HepG2 (cell line): ENCODE data around the gene A3GALT2. TPM values are rescaled to one million over a fixed set of nuclear protein-coding genes. Genes with fewer than 3 reads are reported as not detected.

Experiments used
- ATAC-seq: fragments of 200-7000 bp; cut with Tn5 transposase; 3 replicates; pipeline ENCODE4 v1.9.1; 2020; ENCODE audit warnings: mild to moderate bottlenecking, moderate library complexity
- BruUV-seq: library from RNA; stranded (reverse); fragments of 400-500 nt; replicated peaks from 2 replicates; lab custom pipeline; 2021; lab: Mats Ljungman, UMichigan
- CTCF ChIA-PET: fragments of 300-600 bp; formaldehyde crosslinking; extraction: SDS; loops from one replicate; lab custom pipeline; 2021; ENCODE audit warnings: low total read pairs, inconsistent platforms, low intra/inter-chr PET ratio; lab: Yijun Ruan, JAX
- POLR2A ChIA-PET: fragments of 350-600 bp; sonication (Branson Sonifier 250); formaldehyde crosslinking; loops from one replicate; lab custom pipeline; 2020; ENCODE audit warnings: antibody characterized with exemption, inconsistent platforms; lab: Yijun Ruan, JAX
- DNase-seq: peaks from one replicate; pipeline ENCODE4 v3.0.0-alpha.2; 2015; ENCODE audit warnings: low spot score
- FAIRE-seq: peaks from 3 replicates; lab custom pipeline; 2011; peaks lifted over from hg19 to GRCh38; lab: Jason Lieb, UNC
- H2AFZ ChIP-seq: one replicate; pipeline ENCODE4 v1.6.1; 2011; ENCODE audit warnings: low read length, inconsistent platforms
- H3K27ac ChIP-seq: fragments of 300-600 bp; 3 replicates; pipeline ENCODE4 v1.8.0; 2011; ENCODE audit warnings: mixed run types, mild to moderate bottlenecking, mixed read lengths, low read length, inconsistent platforms; ENCODE audit not compliant: insufficient read depth; ENCODE audit errors: extremely low read length
- H3K27me3 ChIP-seq, 2 experiments: fragments of 200-600 bp in 1 of 2; 2 replicates in 1 of 2; 3 replicates in 1 of 2; pipeline versions ENCODE4 v1.6.0 to v1.8.0; 2011; ENCODE audit warnings: low read length in 2 of 2, mild to moderate bottlenecking in 2 of 2, moderate library complexity in 2 of 2, inconsistent platforms in 1 of 2; ENCODE audit not compliant: insufficient read depth in 2 of 2, control insufficient read depth in 1 of 2
- H3K36me3 ChIP-seq, 2 experiments: fragments of 200-600 bp in 1 of 2; replicated peaks in 1 of 2; 2 replicates in 1 of 2; 3 replicates in 1 of 2; pipeline versions ENCODE4 v1.5.1 to v1.8.0; 2011; ENCODE audit warnings: low read length in 2 of 2, inconsistent platforms in 1 of 2; ENCODE audit not compliant: insufficient read depth in 2 of 2, control insufficient read depth in 1 of 2
- H3K4me1 ChIP-seq: 2 replicates; pipeline ENCODE4 v1.5.1; 2012; ENCODE audit warnings: low read length, inconsistent platforms; ENCODE audit not compliant: insufficient read depth
- H3K4me2 ChIP-seq: 2 replicates; pipeline ENCODE4 v1.6.0; 2011; ENCODE audit warnings: low read depth, low read length, inconsistent platforms
- H3K4me3 ChIP-seq, 3 experiments: fragments of 200-600 bp in 1 of 3; sonication (generic), shearing (Covaris generic) in 1 of 3; replicated peaks in 1 of 3; 2 replicates each; pipeline ENCODE4 v1.5.1; 2011 to 2016; ENCODE audit warnings: low read length in 3 of 3, inconsistent platforms in 2 of 3, low read depth in 2 of 3, mild to moderate bottlenecking in 2 of 3, control low read depth in 1 of 3, mixed read lengths in 1 of 3; ENCODE audit not compliant: insufficient read depth in 1 of 3
- H3K79me2 ChIP-seq: one replicate; pipeline ENCODE4 v1.6.1; 2011; ENCODE audit warnings: low read length, inconsistent platforms; ENCODE audit not compliant: insufficient read depth
- H3K9ac ChIP-seq: 2 replicates; pipeline ENCODE4 v1.6.0; 2011; ENCODE audit warnings: mild to moderate bottlenecking, low read depth, low read length, inconsistent platforms; ENCODE audit not compliant: insufficient read depth
- H3K9me3 ChIP-seq: 2 replicates; pipeline ENCODE4 v1.5.1; 2012; ENCODE audit warnings: mild to moderate bottlenecking, low read length
- H4K20me1 ChIP-seq: 2 replicates; pipeline ENCODE4 v1.6.0; 2011; ENCODE audit warnings: inconsistent platforms, mild to moderate bottlenecking, low read length, moderate library complexity; ENCODE audit not compliant: insufficient read depth
- CCAR2 ChIP-seq: fragments of 200-400 bp; formaldehyde crosslinking; optimal IDR thresholded peaks from 2 replicates; pipeline ENCODE3; 2018; ENCODE audit warnings: low read depth, mild to moderate bottlenecking, low read length, moderate library complexity
- EZH2 ChIP-seq: conservative IDR thresholded peaks from 2 replicates; pipeline ENCODE4 v1.6.1; 2012; ENCODE audit warnings: mild to moderate bottlenecking, low read depth, low read length, moderate library complexity
- KMT2A ChIP-seq: sonication (generic); formaldehyde crosslinking; IDR thresholded peaks from 2 replicates; pipeline ENCODE4 v1.4.0; 2020; ENCODE audit warnings: missing genetic modification reagents
- MYC ChIP-seq: sonication (generic); formaldehyde crosslinking; IDR thresholded peaks from 2 replicates; pipeline ENCODE4 v1.9.0; 2021; ENCODE audit warnings: missing genetic modification reagents, borderline replicate concordance
- NFE2 ChIP-seq: sonication (generic); formaldehyde crosslinking; IDR thresholded peaks from 2 replicates; pipeline ENCODE4 v1.4.0; 2020; ENCODE audit warnings: missing genetic modification reagents
- NR1H2 ChIP-seq: sonication (generic); formaldehyde crosslinking; IDR thresholded peaks from 2 replicates; pipeline ENCODE4 v1.8.1; 2022; ENCODE audit warnings: low read depth, missing genetic modification reagents, borderline replicate concordance
- PAXIP1 ChIP-seq: sonication (generic); formaldehyde crosslinking; conservative IDR thresholded peaks from 2 replicates; pipeline ENCODE4 v1.4.0; 2020; ENCODE audit warnings: mild to moderate bottlenecking, missing genetic modification reagents, moderate library complexity
- SIX1 ChIP-seq: sonication (generic); formaldehyde crosslinking; IDR thresholded peaks from 2 replicates; pipeline ENCODE4 v1.4.0; 2020; ENCODE audit warnings: missing genetic modification reagents, borderline replicate concordance
- SNAPC4 ChIP-seq: sonication (generic); formaldehyde crosslinking; IDR thresholded peaks from 2 replicates; pipeline ENCODE4 v1.4.0; 2020; ENCODE audit warnings: mild to moderate bottlenecking, missing genetic modification reagents
- TOE1 ChIP-seq: sonication (generic); formaldehyde crosslinking; IDR thresholded peaks from 2 replicates; pipeline ENCODE4 v1.4.0; 2020; ENCODE audit warnings: mild to moderate bottlenecking, missing genetic modification reagents
- ZNF414 ChIP-seq: sonication (generic); formaldehyde crosslinking; IDR thresholded peaks from 2 replicates; pipeline ENCODE4 v1.5.0; 2020; ENCODE audit warnings: missing genetic modification reagents
- ZNF782 ChIP-seq: sonication (generic); formaldehyde crosslinking; IDR thresholded peaks from 2 replicates; pipeline ENCODE4 v1.4.0; 2020; ENCODE audit warnings: missing genetic modification reagents, mild to moderate bottlenecking, borderline replicate concordance
- WGBS: methylation state at CpG from one replicate; pipeline ENCODE4 v1.1.6; 2017; ENCODE audit warnings: low lambda C conversion rate; 5-methylcytosine and 5-hydroxymethylcytosine counted together
- in situ Hi-C: cut with HindIII; loops from 2 replicates; pipeline ENCODE4 v1.10.0; 2017; ENCODE audit warnings: low pct_unique_long_range_greater_than_20kb; ENCODE audit not compliant: extremely low pct_ligation_motif_present
- intact Hi-C: fragments of 100-400 bp; cut with micrococcal nuclease; formaldehyde crosslinking; loops from one replicate; pipeline ENCODE4 v1.10.0; 2022; ENCODE audit not compliant: unreplicated experiment
- polyA plus RNA-seq, 8 experiments: library from polyadenylated mRNA; depleted of rRNA in 3 of 8; stranded (reverse) in 7 of 8; unstranded in 1 of 8; fragments of >200 nt; fragmentation: Illumina TruSeq in 4 of 8; extraction: Trizol in 4 of 8; gene quantifications; 2 replicates each; pipeline versions ENCODE4 v1.2.1 to v1.2.3, GENCODE V29; 2011 to 2016; ENCODE audit warnings: low read depth in 4 of 8, missing spikeins in 1 of 8, mixed read lengths in 1 of 8; ENCODE audit not compliant: insufficient read depth in 1 of 8
- total RNA-seq, 5 experiments: library from RNA; depleted of rRNA; stranded (reverse); fragments of >200 nt; fragmentation: Illumina TruSeq; extraction: Trizol; gene quantifications; 2 replicates each; pipeline ENCODE4 v1.2.3, GENCODE V29; 2016; ENCODE audit warnings: low read depth in 1 of 5
- TF ChIP-seq, protein P1 (sequence below): sonication (generic); formaldehyde crosslinking; IDR thresholded peaks from 2 replicates; pipeline ENCODE4 v1.5.0; 2020; ENCODE audit warnings: missing genetic modification reagents

Gene A3GALT2
- total and polyA plus RNA-seq, 2 of the 13 experiments (the other 11 are each of a cell fraction or from before 2014, with no cell fraction given), result not detected

- FAIRE-seq, result no peak
- no peaks in the 10 kb centered on the region for H3K36me3 ChIP-seq
- TF ChIP-seq EZH2 (no peak), NR1H2 (CRISPR knock-in tag) (no peak), ZNF782 (CRISPR knock-in tag) (no peak), ZNF414 (CRISPR knock-in tag) (no peak), CCAR2 (no peak), SIX1 (no peak), MYC (CRISPR knock-in tag) (no peak), SNAPC4 (CRISPR knock-in tag) (no peak), NFE2 (CRISPR knock-in tag) (no peak), PAXIP1 (CRISPR knock-in tag) (no peak), TOE1 (CRISPR knock-in tag) (no peak), KMT2A (CRISPR knock-in tag) (no peak)
- TF ChIP-seq, protein P1, sequence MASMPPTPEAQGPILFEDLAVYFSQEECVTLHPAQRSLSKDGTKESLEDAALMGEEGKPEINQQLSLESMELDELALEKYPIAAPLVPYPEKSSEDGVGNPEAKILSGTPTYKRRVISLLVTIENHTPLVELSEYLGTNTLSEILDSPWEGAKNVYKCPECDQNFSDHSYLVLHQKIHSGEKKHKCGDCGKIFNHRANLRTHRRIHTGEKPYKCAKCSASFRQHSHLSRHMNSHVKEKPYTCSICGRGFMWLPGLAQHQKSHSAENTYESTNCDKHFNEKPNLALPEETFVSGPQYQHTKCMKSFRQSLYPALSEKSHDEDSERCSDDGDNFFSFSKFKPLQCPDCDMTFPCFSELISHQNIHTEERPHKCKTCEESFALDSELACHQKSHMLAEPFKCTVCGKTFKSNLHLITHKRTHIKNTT (CRISPR knock-in tag), result no peak
These were observed 48.2 kb upstream of the A3GALT2 start for GRCh38 chr1:33369081-33369480.

More at GRCh38 chr1:33369081-33369480, 48.2 kb upstream of the A3GALT2 start:
- no TSS peak for BruUV-seq
- Histone ChIP-seq H3K27me3 (peaks cover 0 to 16% of the 10 kb centered on the region in 2 experiments; a peak in 3 of 5 replicates), H3K4me3 (no peak overlapping the region), H3K9me3 (no peaks in the 10 kb centered on the region), H2AFZ (no peak overlapping the region), H3K4me1 (peaks cover 38% of the 10 kb centered on the region), H3K4me2 (no peak overlapping the region), H3K9ac (no peak overlapping the region), H4K20me1 (peaks cover 3% of the 10 kb centered on the region; the same call in 1 of the 2 replicates), H3K79me2 (no peaks in the 10 kb centered on the region), H3K27ac (no peak overlapping the region)
- POLR2A ChIA-PET, result no interaction called here
- in situ Hi-C loops, result loop anchor here (5.0 kb wide), 2 partner anchors 72 to 152 kb away; no protein-coding TSS in a partner anchor
- ATAC-seq (no peak), DNase-seq (no peak)
- intact Hi-C loops, result loop anchor here (2.0 to 10.0 kb wide), 2 partner anchors 150 to 254 kb away; no protein-coding TSS in a partner anchor
- 51% methylated on average over 3 of the region's 9 CpGs for WGBS
- CTCF ChIA-PET, result no interaction called here
